Cardiac fibroblast (primary cell): Measurements from ENCODE around the gene SBNO2.

Experiments
- DNase-seq, 2 donors: peaks; one replicate each; pipeline versions ENCODE4 v3.0.0 to v3.0.0-alpha.2; 2010; ENCODE audit warnings: low read depth in 2 of 2
- H3K4me3 ChIP-seq, 2 donors: replicated peaks in 1 of 2; 1 replicate in 1 of 2; 2 replicates in 1 of 2; pipeline ENCODE4 v1.5.1; 2011; ENCODE audit warnings: low read depth in 2 of 2, low read length in 2 of 2, mild to moderate bottlenecking in 2 of 2, moderate library complexity in 1 of 2
- TF ChIP-seq, protein P1 (sequence below): IDR thresholded peaks from one replicate; pipeline ENCODE4 v1.5.1; 2011; ENCODE audit warnings: low read depth, mild to moderate bottlenecking, low read length, inconsistent platforms

The SBNO2 gene

DNA sequence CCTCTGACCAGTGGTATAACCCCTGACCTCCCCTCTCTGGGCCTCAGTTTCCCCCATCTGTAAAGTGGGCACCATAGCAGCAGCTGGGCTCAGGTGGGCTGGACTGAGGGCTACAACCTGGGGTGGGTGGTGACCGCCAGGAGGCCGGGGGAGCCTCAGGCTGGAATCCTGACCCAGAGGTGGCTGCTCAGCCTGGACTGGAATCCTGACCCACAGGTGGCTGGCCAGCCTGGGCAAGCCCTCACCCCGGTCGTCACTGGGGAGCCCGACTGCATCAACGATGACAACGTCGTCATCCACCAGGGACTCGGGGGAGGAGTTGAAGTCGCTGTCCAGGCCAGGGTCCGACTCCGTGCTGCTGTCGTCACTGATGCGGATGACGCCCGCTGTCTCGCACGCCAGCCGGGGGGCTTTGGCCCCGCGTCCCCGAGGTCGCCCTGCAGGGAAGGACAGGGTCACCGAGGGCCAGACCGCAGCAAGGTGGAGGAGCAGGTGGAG is 60.0 kb downstream of the SBNO2 start:
- DNase-seq, result no peak
- TF ChIP-seq, protein P1, sequence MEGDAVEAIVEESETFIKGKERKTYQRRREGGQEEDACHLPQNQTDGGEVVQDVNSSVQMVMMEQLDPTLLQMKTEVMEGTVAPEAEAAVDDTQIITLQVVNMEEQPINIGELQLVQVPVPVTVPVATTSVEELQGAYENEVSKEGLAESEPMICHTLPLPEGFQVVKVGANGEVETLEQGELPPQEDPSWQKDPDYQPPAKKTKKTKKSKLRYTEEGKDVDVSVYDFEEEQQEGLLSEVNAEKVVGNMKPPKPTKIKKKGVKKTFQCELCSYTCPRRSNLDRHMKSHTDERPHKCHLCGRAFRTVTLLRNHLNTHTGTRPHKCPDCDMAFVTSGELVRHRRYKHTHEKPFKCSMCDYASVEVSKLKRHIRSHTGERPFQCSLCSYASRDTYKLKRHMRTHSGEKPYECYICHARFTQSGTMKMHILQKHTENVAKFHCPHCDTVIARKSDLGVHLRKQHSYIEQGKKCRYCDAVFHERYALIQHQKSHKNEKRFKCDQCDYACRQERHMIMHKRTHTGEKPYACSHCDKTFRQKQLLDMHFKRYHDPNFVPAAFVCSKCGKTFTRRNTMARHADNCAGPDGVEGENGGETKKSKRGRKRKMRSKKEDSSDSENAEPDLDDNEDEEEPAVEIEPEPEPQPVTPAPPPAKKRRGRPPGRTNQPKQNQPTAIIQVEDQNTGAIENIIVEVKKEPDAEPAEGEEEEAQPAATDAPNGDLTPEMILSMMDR, result no peak
- H3K4me3 ChIP-seq, result no peak overlapping the region

DNA sequence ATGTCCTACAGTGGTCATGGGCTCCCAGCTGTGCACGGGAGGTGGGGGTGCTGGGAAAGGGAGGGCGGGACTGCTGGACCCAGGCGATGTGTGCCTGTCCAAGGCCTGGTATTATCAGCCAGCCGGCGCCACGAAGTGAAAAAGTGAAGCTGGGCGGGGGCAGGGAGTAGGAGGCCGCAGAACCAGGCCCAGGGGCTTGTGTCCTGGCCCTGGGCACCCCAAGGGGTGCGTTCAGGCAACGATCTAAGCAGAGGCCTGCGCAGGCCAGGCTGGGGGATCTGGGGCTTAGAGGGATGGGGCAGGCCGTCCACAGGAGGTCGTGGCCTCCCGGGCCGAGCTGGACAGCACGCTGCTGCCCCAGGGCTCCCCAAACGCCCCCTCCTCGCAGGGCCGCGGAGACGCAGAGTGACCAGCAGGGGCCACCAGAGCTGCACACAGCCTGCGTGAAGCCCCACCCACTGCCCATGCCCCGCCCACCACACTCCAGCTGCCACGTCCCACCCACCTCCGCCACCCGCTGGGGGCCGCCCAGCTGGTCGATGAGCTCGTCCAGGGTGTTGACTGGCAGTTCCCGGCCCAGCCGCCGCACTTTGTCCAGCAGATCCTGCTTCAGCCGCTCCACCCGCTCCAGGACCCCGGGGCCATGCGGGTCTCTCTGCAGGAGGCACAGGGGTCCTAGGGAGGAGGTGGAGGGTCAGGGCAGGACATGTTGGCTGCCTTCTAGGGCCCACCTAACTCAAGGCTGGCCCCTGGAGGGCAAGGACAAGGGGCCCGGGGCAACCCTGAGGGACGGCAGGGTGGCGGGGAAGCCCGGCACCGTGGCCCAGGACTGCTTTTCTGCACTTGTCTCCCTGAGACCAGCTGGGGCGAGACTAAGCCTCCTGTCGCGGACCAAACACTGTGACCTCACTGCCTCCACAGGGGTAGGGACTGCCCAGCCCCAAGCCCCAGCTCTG is 60.8 kb downstream of the SBNO2 start:
- DNase-seq, result peak; percentile 93 to 97

DNA sequence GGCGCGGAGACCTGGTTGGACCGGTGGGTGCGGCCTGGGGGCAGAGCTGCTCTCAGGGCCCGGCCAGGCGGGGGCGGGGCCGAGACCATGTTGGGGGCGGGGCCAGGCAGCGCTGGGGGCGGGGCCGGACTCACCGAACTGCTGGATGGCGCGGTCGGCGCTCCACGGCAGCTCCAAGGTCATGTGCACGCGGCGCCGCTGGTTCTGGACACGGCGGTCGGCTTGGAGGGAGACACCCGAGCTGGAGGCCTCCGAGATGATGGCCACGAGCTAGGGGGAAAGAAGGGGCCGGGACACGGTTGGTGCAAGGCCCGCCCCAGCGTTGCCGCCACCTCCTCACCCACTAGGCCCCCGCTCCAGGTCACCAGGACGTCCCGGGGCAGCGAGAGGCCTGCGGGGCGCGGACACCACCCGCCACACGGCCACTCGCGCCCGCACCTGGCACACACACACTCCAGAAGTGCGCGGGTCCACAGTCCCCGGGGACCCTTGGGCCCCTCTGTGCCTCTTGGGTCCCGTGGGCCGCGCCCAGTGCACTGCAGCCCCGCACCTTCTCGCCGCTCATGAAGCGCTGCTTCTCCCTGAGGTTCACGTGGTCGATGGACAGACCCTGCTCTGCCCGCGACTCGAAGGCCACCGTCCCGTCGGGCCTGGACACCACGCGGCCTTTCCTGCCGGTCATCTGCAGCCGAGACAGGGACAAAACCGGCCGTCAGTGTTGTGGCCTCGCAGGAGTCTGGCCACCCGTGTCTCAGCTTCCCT is 61.6 kb downstream of the SBNO2 start:
- H3K4me3 ChIP-seq, result no peak overlapping the region
- DNase-seq, result no peak
- TF ChIP-seq, protein P1, result no peak

More for the DNA sequence above, 60.8 kb downstream of the SBNO2 start:
- H3K4me3 ChIP-seq, result no peak overlapping the region
- TF ChIP-seq, protein P1, result peak; percentile 77

DNA sequence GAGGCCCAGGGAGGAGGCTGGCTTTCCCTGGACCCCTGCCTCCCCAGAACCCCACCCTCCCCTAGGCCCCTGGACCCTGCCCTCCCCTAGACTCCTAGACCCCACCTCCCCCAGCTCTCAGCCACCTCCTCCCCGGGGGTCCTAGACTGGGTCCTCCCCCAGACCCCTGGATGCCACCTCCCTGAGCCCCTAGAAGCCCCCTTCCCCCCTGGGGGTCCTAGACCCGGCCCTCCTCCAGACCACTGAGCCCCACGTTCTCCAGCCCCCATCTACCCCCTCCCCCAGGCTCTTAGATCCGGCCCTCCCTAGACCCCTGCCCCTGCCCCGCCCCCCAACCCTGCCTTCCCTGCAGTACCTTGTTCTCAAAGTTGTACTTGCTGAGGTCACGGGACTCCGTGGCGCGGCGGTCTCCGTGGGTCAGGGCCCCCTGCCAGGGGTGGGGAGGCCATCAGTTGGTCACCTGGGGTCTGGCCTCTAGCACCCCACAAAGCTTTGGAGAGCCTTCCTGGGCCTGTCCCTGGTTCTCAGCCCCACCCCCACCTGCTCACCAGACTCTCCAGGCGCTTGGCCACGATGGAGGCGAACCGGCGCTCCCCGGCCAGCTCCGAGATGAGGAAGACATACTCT is 62.3 kb downstream of the SBNO2 start:
- H3K4me3 ChIP-seq, result no peak overlapping the region
- no peak for DNase-seq
- TF ChIP-seq, protein P1, result no peak

DNA sequence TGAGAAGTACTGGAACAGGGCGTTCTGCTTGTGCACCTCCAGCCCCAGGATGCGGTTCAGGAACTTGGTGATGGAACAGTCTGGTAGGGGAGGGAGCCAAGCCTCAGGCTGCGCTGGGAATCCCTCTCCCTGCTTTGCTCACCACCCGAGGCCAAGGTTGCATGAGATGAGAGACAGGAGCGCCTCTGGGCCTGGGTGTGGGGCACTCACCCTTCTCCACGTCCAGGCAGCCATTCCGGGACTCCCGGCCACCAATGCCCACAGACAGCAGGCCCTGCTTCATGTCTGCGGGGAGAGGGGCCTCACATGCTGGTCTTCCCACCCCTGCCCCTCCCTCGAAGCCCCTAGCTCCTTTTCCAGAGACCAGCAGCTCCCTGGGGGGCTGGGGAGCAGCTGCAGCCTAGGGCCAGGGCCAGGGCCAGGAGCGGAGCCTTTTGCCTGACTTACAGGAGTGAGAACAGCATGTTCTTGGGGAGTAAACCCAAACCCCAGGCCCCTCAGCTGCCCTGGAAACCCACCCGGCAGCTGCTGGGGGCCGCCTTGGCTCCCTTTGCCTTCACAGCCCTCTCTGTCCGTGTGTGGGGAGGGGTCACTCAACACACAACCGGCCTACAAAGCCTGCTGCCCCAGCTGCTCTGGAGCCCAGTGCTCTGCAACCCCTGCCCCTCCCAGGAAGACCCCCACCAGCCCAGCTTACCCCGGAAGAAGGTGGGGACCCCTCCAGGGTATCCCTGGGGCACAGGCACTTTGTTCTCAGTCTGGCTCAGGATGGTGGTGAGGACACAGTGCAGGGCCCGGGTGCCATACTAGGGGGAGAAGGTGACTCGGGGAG is 63.0 kb downstream of the SBNO2 start:
- H3K4me3 ChIP-seq, result no peak overlapping the region
- DNase-seq, result no peak
- TF ChIP-seq, protein P1, result no peak
